GM12801 (cell line): ENCODE results near the gene XYLT2.

Experiments
- CTCF ChIP-seq: IDR thresholded peaks from one replicate; pipeline ENCODE4 v1.5.1; 2011; ENCODE audit warnings: control low read depth; ENCODE audit not compliant: insufficient read length; ENCODE audit errors: extremely low read depth

XYLT2 gene

DNA sequence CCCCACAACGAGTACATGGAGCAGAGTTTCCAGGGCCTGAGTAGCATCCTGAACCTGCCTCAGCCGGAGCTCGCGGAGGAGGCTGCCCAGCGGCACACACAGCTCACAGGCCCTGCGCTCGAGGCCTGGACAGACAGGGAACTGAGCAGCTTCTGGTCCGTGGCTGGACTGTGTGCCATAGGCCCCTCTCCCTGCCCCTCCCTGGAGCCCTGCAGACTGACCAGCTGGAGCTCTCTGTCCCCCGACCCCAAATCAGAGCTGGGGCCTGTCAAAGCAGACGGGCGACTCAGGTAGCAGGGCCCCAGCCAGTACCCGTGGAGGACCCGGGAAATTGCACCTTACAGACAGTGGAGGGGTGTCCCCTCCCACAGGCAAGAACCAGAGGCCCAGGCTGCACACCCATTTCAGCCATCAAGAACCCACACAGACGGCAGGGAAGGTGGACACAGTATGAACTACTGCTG lies 14.1 kb downstream of the XYLT2 start:
- no peak for TF ChIP-seq CTCF

DNA sequence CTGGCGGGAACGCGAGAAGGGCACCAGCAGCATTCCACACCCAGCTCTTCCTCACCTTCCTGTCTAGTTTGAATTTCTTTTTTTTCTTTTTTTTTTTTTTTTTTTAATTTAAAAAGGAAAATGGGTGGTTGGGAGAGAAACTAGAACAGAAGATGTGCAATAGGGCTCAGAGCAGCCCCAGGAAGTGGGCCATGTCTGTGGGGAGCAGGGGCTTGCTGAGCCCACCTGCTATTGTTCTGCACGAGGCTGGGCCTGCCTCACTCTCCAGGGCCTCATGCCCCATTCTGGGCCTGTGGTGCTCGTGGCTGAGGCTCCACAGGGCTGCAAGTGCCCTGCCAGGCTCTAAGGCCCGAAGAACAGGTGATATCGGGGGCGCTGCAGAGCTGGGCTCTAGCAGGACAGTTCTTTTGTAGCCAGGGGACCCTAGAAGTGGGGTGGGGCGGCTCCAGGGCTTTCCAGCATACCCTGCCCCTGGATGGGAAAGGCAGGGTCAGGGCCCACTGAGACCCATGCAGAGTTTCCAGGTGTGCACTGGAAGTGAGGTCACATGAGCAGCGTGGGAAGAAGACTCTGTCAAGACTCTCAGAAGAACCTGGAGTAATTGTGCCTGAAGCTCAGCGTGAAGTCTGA lies 14.7 kb downstream of the XYLT2 start:
- no peak for TF ChIP-seq CTCF

DNA sequence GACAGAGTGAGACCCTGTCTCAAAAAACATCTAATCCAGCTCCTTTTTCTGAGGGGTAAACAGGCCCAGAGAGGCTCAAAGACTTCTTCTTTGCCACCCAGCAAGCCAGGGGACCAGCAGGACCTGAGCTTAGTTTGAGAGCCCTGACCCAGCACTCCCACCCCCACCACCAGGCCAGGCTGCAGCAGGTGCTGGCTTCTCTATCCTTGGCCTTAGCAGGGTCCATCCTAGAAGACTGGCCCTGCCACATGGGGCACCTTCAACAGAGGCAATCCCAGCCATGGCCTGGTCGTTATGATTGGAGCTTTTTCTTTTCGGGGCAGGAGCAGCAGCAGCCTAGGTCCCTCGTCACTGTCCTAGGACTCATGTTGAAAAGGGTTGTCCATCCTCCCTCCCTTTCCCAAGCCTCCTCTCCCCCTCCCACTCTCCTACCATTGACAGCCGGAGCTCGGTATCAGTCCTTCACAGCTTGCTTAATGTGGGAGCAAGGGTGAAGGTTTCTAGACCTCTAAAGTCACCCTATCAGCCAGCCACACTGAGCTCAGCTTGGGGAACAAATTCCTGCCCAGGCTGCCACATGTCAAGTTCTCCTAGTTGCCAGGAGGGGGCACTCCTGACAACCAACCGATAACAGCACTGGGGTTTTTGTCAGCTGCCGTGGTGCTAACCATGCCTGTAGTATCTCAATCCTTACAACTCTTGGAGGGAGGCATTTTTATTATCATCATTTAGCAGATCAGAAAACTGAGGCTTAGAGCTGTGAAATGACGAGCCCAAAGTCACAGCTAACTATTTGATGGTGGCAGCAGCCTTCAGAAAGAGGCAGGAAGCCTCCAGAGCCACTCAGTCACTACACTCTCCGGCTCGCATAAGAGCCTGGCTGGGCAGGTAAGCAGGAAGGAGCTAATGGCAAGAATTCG lies 15.9 kb downstream of the XYLT2 start:
- TF ChIP-seq CTCF, result no peak

DNA sequence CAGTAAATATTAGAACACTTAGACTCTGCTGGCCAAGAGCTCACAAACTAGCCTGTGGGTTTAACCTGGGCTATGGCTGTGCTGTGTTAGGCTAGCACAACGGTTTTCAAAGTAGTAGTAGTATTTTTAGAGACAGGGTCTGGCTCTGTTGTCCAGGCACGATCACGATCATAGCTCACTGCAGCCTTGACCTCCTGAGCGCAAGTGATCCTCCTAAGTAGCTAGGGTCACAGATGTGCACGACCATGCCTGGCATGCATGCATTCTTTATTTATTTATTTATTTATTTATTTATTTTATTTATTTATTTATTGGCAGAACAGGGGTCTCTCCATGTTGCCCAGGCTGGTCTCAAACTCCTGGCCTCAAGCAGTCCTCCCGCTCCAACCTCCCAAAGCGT lies 16.7 kb downstream of the XYLT2 start:
- TF ChIP-seq CTCF, result no peak

DNA sequence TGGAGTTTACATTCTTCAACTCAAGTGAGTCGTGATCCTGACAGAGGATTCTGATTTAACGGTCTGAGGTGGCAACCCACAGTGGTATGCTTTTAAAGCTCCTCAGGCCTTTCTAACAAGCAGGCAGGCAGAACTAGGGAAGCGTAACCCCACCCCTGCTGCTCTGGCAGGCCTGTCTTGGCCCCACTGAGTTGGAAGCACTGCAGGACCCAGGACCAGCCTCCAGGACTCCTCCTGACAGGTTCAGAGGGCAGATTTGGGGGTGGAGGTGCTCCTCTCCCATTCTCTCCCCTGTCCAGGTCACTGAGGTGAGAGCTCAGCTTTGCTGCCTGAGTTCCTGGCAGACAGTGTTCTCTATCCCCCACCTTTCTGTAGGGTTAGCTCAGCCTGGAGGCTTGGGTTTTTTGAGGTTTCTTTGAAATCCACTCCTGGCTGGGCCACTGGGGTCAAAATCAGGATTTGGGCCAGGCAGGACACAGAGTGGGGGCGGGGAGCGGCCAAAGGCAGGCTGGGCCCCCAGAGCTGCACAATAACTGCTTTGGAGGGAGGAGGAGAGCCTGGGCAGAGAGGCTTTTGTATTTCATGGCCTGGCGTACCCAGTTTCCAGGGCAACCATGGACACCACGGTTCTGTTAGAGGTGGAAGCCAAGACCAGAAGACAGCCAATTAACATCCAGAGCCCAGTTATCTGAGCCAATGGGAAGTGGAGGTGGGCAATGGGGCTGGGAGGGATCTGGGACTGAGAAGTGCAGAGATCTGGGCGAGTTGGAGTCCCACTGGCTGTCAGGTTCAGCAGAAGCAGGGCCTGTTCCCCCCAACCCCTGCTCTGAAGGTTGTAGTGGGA lies 17.5 kb downstream of the XYLT2 start:
- TF ChIP-seq CTCF, result no peak

DNA sequence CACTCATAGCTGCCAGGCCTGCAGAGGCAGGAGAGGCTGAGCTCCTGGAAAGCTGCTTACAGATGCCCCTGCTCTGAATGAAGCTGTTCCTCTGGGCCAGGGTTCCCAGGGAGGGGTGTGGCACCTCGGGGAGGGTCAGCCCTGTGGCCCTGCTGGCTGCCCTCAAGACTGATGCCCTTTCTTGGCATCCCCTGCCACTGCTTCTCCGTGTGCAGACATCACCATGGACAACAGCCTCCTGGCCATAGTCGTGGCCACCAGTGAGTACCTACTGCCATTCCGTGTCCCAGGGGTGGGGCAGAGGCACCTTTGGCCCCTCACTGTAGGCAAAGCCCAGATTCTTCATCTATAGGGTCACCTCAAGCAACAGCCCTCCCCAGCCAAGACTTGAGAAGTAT lies 18.1 kb downstream of the XYLT2 start:
- TF ChIP-seq CTCF, result no peak

- no peak for TF ChIP-seq CTCF
Observed at GRCh38 chr17:50364715-50365114, 18.8 kb downstream of the XYLT2 start.
